ENCODE measurements around the gene CFAP73. TPM values are rescaled to one million over a fixed set of nuclear protein-coding genes. Genes with fewer than 3 reads are reported as not detected.
A peak's percentile ranks its signal among the peaks of the same experiment; 100 is the strongest.

Gene CFAP73
- total RNA-seq, 1 donor from 2014 or later, result not detected

DNA sequence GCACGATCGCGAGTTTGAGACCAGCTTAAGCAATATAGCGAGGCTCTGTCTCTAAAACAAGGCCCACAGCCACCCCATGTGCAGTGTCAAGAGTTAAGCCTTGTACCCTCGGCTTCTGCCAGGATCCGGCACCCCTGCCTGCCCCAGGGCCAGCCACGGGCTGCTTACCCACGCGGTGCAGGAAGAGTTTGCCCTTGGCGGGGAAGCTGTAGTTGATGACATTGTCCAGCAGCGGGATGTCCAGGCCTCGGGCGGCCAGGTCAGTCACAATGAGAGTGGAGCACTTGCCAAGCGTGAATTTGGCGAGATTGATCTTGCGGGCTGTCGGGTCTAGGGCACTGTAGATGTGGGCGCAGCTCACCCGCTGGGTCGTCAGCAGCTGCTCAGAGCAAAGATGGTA is 22.7 kb downstream of the CFAP73 start:
- no peaks in the 10 kb centered on the region for H3K9me3 ChIP-seq (ENCODE audit: control insufficient read depth in 3 of 3, low read length in 3 of 3)
- H3K9ac ChIP-seq (ENCODE audit: low read depth in 1 of 3, low read length in 3 of 3), result no peak overlapping the region
- H3K36me3 ChIP-seq (ENCODE audit: control insufficient read depth in 3 of 3, insufficient read depth in 3 of 3, low read length in 3 of 3), result peaks cover 74 to 77% (median 76%) of the 10 kb centered on the region in 3 donors
- H3K4me1 ChIP-seq (ENCODE audit: control insufficient read depth in 3 of 3, insufficient read depth in 3 of 3, low read length in 3 of 3), result no peaks in the 10 kb centered on the region
- no peak overlapping the region for H3K4me3 ChIP-seq (ENCODE audit: low read length in 3 of 3)
- H3K27ac ChIP-seq (ENCODE audit: low read depth, low read length), result no peak overlapping the region
- H3K27me3 ChIP-seq (ENCODE audit: control insufficient read depth in 3 of 3, insufficient read depth in 3 of 3, low read length in 3 of 3), result no peaks in the 10 kb centered on the region

DNA sequence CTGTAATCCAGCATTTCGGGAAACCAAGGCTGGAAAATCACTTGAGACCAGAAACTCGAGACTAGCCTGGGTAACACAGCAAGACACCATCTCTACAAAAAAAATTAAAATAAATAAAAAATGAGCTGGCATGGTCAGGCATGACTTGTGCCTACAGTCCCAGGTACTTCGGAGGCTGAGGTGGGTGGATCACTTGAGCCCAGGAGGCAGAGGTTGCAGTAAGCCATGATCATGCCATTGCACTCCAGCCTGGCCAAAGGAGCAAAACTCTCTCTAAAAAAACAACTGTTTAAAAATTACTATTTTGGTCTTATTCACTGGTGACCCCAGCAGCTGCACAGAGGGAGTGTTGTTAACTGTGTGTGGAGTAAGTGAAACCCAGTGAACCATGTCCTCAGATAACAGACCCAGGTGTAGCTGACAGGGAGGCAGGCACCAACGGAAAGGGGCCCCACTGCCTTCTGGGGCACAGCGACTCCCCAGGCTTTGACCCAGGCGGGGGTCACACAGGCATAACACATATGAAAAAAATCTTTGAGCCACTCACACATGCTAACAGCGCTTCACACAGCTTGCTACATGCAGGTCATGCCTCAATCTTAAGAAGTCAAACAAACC is 23.7 kb downstream of the CFAP73 start:
- Histone ChIP-seq H3K9ac (ENCODE audit: low read depth in 1 of 3, low read length in 3 of 3) (no peak overlapping the region), H3K9me3 (ENCODE audit: control insufficient read depth in 3 of 3, low read length in 3 of 3) (peaks cover 0 to 4% (median 0%) of the 10 kb centered on the region in 3 donors), H3K36me3 (ENCODE audit: control insufficient read depth in 3 of 3, insufficient read depth in 3 of 3, low read length in 3 of 3) (peaks cover 75 to 80% (median 77%) of the 10 kb centered on the region in 3 donors), H3K27me3 (ENCODE audit: control insufficient read depth in 3 of 3, insufficient read depth in 3 of 3, low read length in 3 of 3) (no peaks in the 10 kb centered on the region), H3K4me1 (ENCODE audit: control insufficient read depth in 3 of 3, insufficient read depth in 3 of 3, low read length in 3 of 3) (no peaks in the 10 kb centered on the region), H3K4me3 (ENCODE audit: low read length in 3 of 3) (no peak overlapping the region), H3K27ac (ENCODE audit: low read depth, low read length) (no peak overlapping the region)

DNA sequence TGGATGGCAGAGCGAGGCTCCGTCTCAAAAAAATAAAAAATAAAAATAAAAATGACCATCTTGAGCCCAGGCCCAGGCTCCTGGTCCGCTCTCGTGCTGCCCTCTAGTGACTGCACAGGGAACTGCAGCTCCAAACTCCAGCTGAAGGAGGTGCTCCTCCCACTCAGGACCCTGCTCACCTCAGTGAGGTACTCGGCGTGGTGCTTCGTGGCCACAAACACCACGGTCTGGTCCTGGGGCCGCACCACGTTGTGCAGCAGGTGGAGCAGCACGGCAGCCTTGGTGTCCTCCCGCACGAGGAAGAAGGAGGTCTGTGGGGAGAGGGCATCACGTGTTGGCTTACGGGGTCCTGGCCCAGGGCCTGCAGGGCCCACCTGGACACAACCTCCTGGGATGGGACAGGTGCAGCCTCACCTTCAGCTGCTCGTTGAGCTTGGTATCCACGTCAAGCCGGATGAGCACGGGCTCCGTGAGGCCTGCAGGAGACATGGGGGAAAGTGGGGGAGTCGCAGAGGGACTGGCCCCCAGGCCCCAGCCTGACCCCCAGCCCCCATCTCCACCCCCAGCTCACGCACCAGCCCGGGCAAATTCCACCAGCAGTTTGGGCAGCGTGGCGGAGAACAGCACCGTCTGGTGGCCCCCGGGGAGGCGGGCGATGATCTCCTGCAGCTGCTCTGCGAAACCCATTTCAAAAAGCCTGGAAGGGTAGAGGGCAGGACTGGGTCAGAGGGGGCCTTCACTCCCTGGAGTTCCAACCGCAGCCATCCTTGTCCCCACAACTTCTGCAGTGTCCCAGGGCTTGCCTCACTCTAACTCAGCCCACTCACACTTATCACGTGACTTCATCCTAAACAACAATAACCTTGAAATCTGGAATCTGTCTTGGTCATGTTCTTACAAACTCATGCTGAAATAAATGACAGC is 25.2 kb downstream of the CFAP73 start:
- Histone ChIP-seq H3K9me3 (ENCODE audit: control insufficient read depth in 3 of 3, low read length in 3 of 3) (peaks cover 0 to 4% (median 0%) of the 10 kb centered on the region in 3 donors), H3K27ac (ENCODE audit: low read depth, low read length) (no peak overlapping the region), H3K27me3 (ENCODE audit: control insufficient read depth in 3 of 3, insufficient read depth in 3 of 3, low read length in 3 of 3) (no peaks in the 10 kb centered on the region), H3K36me3 (ENCODE audit: control insufficient read depth in 3 of 3, insufficient read depth in 3 of 3, low read length in 3 of 3) (peaks cover 79 to 83% (median 80%) of the 10 kb centered on the region in 3 donors), H3K4me1 (ENCODE audit: control insufficient read depth in 3 of 3, insufficient read depth in 3 of 3, low read length in 3 of 3) (no peaks in the 10 kb centered on the region), H3K4me3 (ENCODE audit: low read length in 3 of 3) (no peak overlapping the region), H3K9ac (ENCODE audit: low read depth in 1 of 3, low read length in 3 of 3) (no peak overlapping the region)

DNA sequence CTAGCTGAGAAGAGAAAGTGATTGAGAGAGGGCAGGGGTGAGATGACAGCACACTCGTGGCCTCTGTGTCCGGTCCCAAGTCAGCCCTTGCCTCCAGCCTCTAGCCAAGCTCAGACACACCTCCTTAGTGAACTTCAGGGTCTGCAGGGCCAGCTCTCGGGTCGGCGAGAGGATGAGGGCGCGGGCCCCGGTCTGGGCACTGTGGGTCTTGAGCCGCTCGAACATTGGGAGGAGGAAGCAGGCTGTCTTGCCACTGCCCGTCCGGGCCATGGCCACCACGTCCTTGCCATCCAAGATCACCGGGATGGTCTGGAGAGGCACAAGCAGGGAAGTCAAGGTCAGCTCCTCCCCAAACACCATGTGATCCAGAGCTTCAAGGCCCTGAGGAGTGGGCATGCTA is 29.5 kb downstream of the CFAP73 start:
- Histone ChIP-seq H3K36me3 (ENCODE audit: control insufficient read depth in 3 of 3, insufficient read depth in 3 of 3, low read length in 3 of 3) (peaks cover 51 to 57% (median 55%) of the 10 kb centered on the region in 3 donors), H3K4me1 (ENCODE audit: control insufficient read depth in 3 of 3, insufficient read depth in 3 of 3, low read length in 3 of 3) (peaks cover 0 to 18% (median 0%) of the 10 kb centered on the region in 3 donors), H3K27me3 (ENCODE audit: control insufficient read depth in 3 of 3, insufficient read depth in 3 of 3, low read length in 3 of 3) (no peaks in the 10 kb centered on the region), H3K27ac (ENCODE audit: low read depth, low read length) (no peak overlapping the region), H3K9me3 (ENCODE audit: control insufficient read depth in 3 of 3, low read length in 3 of 3) (peaks cover 0 to 4% (median 0%) of the 10 kb centered on the region in 3 donors), H3K9ac (ENCODE audit: low read depth in 1 of 3, low read length in 3 of 3) (no peak overlapping the region), H3K4me3 (ENCODE audit: low read length in 3 of 3) (no peak overlapping the region)

DNA sequence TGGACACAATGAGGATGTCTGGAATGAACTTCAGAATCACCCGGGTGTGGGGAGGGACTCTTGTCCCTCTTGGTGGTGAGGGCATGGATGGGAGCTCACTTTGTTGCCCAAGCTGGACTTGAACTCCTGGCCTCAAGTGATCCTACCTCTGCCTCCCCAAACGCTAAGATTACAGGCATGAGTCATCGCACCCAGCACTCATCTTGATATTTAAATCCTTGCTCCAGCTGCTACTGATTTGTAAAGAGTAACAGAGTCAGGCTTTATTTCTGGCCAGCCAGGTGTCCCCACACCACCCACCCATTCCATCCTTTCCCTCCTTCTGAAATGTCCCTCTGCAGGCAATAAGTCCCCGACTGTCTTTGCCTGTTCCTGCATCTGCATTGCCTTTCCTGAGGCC is 30.8 kb downstream of the CFAP73 start:
- H3K36me3 ChIP-seq (ENCODE audit: control insufficient read depth in 3 of 3, insufficient read depth in 3 of 3, low read length in 3 of 3), result peaks cover 45 to 53% (median 48%) of the 10 kb centered on the region in 3 donors
- no peak overlapping the region for H3K27ac ChIP-seq (ENCODE audit: low read depth, low read length)
- no peak overlapping the region for H3K9ac ChIP-seq (ENCODE audit: low read depth in 1 of 3, low read length in 3 of 3)
- peaks cover 0 to 4% (median 0%) of the 10 kb centered on the region in 3 donors for H3K9me3 ChIP-seq (ENCODE audit: control insufficient read depth in 3 of 3, low read length in 3 of 3)
- no peak overlapping the region for H3K4me3 ChIP-seq (ENCODE audit: low read length in 3 of 3)
- peaks cover 5 to 23% (median 5%) of the 10 kb centered on the region in 3 donors for H3K4me1 ChIP-seq (ENCODE audit: control insufficient read depth in 3 of 3, insufficient read depth in 3 of 3, low read length in 3 of 3)
- no peaks in the 10 kb centered on the region for H3K27me3 ChIP-seq (ENCODE audit: control insufficient read depth in 3 of 3, insufficient read depth in 3 of 3, low read length in 3 of 3)

DNA sequence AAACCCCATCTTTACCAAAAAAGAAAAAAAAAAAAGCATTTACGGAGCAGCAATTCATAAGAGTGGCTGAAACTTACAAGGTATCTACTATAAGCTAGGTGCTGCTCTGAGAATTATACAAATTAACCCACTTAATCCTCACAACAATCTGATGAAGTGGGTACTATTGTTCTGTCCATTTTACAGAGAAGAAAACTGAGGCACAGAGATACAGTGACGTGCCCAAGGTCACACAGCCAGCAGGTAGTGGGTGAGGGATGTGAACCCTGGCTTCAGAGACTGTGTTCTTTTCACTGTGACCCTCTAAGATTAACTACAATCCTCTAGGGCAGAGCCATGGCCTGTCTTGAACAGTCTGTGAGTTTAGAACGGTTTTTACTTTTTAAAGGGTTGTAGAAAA is 32.5 kb downstream of the CFAP73 start:
- H3K27ac ChIP-seq (ENCODE audit: low read depth, low read length), result no peak overlapping the region
- no peaks in the 10 kb centered on the region for H3K27me3 ChIP-seq (ENCODE audit: control insufficient read depth in 3 of 3, insufficient read depth in 3 of 3, low read length in 3 of 3)
- peaks cover 0 to 4% (median 0%) of the 10 kb centered on the region in 3 donors for H3K9me3 ChIP-seq (ENCODE audit: control insufficient read depth in 3 of 3, low read length in 3 of 3)
- H3K9ac ChIP-seq (ENCODE audit: low read depth in 1 of 3, low read length in 3 of 3), result no peak overlapping the region
- H3K4me3 ChIP-seq (ENCODE audit: low read length in 3 of 3), result no peak overlapping the region
- H3K4me1 ChIP-seq (ENCODE audit: control insufficient read depth in 3 of 3, insufficient read depth in 3 of 3, low read length in 3 of 3), result peaks cover 14 to 34% (median 17%) of the 10 kb centered on the region in 3 donors
- H3K36me3 ChIP-seq (ENCODE audit: control insufficient read depth in 3 of 3, insufficient read depth in 3 of 3, low read length in 3 of 3), result peaks cover 42 to 45% (median 43%) of the 10 kb centered on the region in 3 donors

DNA sequence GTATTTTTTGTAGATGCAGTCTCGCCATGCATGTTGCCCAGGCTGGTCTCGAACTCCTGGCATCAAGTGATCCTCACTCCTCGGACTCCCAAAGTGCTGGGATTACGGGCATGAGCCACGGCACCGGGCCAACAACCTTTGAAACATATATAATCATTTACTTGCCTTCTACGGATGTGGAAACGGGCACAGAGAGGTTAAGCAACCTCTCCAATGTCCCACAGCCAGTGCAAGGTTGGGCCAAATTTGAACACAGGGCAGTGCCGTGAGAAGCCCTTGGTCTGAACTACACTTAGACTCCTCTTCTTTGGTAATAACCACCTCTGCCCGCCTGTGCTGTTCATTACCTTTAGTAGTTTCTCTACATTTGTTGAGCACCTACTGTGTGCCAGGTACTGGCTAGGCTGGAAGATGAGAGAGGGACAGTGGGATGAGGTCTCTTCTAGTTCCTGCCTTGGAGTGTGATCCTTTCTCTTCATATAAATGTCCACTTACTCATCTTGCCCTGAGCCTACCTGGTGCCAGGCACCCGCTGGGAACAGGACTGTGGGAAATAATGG is 33.6 kb downstream of the CFAP73 start:
- no peaks in the 10 kb centered on the region for H3K27me3 ChIP-seq (ENCODE audit: control insufficient read depth in 3 of 3, insufficient read depth in 3 of 3, low read length in 3 of 3)
- H3K4me1 ChIP-seq (ENCODE audit: control insufficient read depth in 3 of 3, insufficient read depth in 3 of 3, low read length in 3 of 3), result peaks cover 19 to 38% (median 23%) of the 10 kb centered on the region in 3 donors
- H3K9ac ChIP-seq (ENCODE audit: low read depth in 1 of 3, low read length in 3 of 3), result no peak overlapping the region
- no peak overlapping the region for H3K4me3 ChIP-seq (ENCODE audit: low read length in 3 of 3)
- no peaks in the 10 kb centered on the region for H3K9me3 ChIP-seq (ENCODE audit: control insufficient read depth in 3 of 3, low read length in 3 of 3)
- H3K27ac ChIP-seq (ENCODE audit: low read depth, low read length), result no peak overlapping the region
- peaks cover 32 to 36% (median 33%) of the 10 kb centered on the region in 3 donors for H3K36me3 ChIP-seq (ENCODE audit: control insufficient read depth in 3 of 3, insufficient read depth in 3 of 3, low read length in 3 of 3)

DNA sequence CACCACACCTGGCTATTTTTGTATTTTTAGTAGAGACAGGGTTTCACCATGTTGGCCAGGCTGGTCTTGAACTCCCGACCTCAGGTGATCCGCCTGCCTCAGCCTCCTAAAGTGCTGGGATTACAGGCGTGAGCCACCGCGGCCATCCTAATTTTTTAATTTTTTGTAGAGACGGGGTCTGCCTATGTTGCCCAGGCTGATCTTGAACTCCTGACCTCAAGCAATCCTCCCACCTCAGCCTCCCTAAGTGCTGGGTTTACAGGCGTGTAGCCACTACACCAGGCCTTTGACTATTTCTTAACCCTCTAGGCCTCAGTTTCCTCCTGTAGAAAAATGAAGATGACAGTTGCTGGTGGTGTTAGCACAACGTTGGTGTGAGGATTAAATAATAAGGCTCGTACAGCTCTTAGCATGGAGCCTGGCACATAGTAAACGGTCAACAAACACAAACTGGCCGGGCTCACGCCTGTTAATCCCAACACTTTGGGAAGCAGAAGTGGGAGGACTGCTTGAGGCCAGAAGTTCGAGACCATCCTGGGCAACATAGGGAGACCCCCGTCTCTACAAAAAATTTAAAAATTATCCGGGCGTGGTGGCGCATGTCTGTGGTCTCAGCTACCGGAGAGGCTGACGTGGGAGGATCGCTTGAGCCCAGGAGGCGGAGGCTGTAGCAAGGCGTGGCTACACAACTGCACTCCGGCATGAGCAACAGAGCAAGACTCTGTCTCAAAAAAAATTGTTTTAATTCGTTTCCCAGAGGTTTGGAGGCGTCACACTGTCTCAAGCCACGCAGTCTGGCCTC is 34.8 kb downstream of the CFAP73 start:
- no peaks in the 10 kb centered on the region for H3K27me3 ChIP-seq (ENCODE audit: control insufficient read depth in 3 of 3, insufficient read depth in 3 of 3, low read length in 3 of 3)
- H3K9me3 ChIP-seq (ENCODE audit: control insufficient read depth in 3 of 3, low read length in 3 of 3), result no peaks in the 10 kb centered on the region
- H3K9ac ChIP-seq (ENCODE audit: low read depth in 1 of 3, low read length in 3 of 3), result peak overlapping the region; percentile 88 to 97 (median 96)
- peaks cover 19 to 38% (median 23%) of the 10 kb centered on the region in 3 donors for H3K4me1 ChIP-seq (ENCODE audit: control insufficient read depth in 3 of 3, insufficient read depth in 3 of 3, low read length in 3 of 3)
- H3K36me3 ChIP-seq (ENCODE audit: control insufficient read depth in 3 of 3, insufficient read depth in 3 of 3, low read length in 3 of 3), result peaks cover 21 to 27% (median 24%) of the 10 kb centered on the region in 3 donors
- H3K27ac ChIP-seq (ENCODE audit: low read depth, low read length), result peak overlapping the region; percentile 89
- H3K4me3 ChIP-seq (ENCODE audit: low read length in 3 of 3), result peak overlapping the region; percentile 86 to 93 (median 92)

DNA sequence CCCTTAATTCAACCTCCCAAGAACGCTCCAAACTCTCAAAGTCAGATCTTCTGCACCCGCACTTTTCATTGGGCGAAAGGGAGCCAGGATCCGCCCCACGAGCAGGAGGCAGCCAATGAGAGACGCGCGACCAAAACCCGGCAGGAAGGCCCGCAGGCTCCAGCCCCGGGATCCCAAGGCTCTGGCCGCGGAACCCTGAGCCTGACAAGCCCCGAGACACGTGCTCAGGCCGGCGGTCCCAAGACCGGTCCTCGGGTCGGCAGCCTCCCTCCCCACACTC is 35.3 kb downstream of the CFAP73 start:
- peaks cover 19 to 38% (median 23%) of the 10 kb centered on the region in 3 donors for H3K4me1 ChIP-seq (ENCODE audit: control insufficient read depth in 3 of 3, insufficient read depth in 3 of 3, low read length in 3 of 3)
- no peaks in the 10 kb centered on the region for H3K9me3 ChIP-seq (ENCODE audit: control insufficient read depth in 3 of 3, low read length in 3 of 3)
- H3K9ac ChIP-seq (ENCODE audit: low read depth in 1 of 3, low read length in 3 of 3), result peak overlapping the region; percentile 88 to 97 (median 96)
- peak overlapping the region; percentile 89 for H3K27ac ChIP-seq (ENCODE audit: low read depth, low read length)
- peak overlapping the region; percentile 86 to 93 (median 92) for H3K4me3 ChIP-seq (ENCODE audit: low read length in 3 of 3)
- H3K27me3 ChIP-seq (ENCODE audit: control insufficient read depth in 3 of 3, insufficient read depth in 3 of 3, low read length in 3 of 3), result no peaks in the 10 kb centered on the region
- peaks cover 15 to 24% (median 22%) of the 10 kb centered on the region in 3 donors for H3K36me3 ChIP-seq (ENCODE audit: control insufficient read depth in 3 of 3, insufficient read depth in 3 of 3, low read length in 3 of 3)

Measured in skeletal muscle tissue (tissue), 4 donors.